ENCODE measurements around the gene F2RL3. TPM values are rescaled to one million over a fixed set of nuclear protein-coding genes. Genes with fewer than 3 reads are reported as not detected.

The F2RL3 gene
- total and polyA plus RNA-seq, 9 of the 15 experiments (the other 6 are each of a cell fraction or from before 2014, with no cell fraction given), result 1.4 to 27.6 (median 11.9) TPM

DNA sequence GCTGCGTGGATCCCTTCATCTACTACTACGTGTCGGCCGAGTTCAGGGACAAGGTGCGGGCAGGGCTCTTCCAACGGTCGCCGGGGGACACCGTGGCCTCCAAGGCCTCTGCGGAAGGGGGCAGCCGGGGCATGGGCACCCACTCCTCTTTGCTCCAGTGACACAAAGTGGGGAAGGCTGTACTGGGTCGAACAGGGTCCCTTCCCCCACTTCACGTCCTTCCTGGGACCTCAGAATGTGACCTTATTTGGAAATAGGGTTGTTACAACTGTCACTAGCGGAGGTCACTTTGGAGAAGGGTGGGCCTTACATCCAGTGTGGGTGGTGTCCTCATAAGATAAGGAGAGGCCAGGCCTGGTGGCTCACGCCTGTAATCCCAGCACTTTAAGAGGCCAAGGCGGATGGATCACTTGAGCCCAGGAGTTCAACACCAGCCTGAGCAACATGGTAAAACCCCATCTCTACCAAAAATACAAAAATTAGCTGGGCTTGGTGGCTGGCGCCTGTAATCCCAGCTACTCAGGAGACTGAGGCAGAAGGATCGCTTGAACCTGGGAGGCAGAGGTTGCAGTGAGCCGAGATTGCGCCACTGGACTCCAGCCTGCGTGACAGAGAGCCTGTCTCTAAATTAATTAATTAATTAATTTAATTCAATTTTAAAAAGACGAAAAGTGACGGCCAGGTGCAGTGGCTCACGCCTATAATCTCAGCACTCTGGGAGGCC, 1.8 kb downstream of the F2RL3 start (continued):
- TF ChIP-seq, protein P1, sequence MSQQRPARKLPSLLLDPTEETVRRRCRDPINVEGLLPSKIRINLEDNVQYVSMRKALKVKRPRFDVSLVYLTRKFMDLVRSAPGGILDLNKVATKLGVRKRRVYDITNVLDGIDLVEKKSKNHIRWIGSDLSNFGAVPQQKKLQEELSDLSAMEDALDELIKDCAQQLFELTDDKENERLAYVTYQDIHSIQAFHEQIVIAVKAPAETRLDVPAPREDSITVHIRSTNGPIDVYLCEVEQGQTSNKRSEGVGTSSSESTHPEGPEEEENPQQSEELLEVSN (IDR thresholded peaks at IDR 0.05; ENCODE audit: borderline replicate concordance in 1 of 2, extremely low read depth in 1 of 2, insufficient read depth in 1 of 2, insufficient read length in 1 of 2, low read depth in 1 of 2, low read length in 1 of 2, poor library complexity in 1 of 2, severe bottlenecking in 1 of 2), result no peak
- TF ChIP-seq BRD9 (IDR thresholded peaks at IDR 0.05; ENCODE audit: low read depth, partially characterized antibody) (peak; percentile 74), ZNF592 (IDR thresholded peaks at IDR 0.05) (peak; percentile 67; the same call in 1 of the 2 replicates), HNRNPK (IDR thresholded peaks at IDR 0.05; ENCODE audit: low read depth, low read length, poor library complexity, severe bottlenecking) (no peak), ELF1 (tag; IDR thresholded peaks at IDR 0.05) (0 out of 2 replicates have a peak, but pooled peaks have one; percentile 50)
- TF ChIP-seq, protein P2, sequence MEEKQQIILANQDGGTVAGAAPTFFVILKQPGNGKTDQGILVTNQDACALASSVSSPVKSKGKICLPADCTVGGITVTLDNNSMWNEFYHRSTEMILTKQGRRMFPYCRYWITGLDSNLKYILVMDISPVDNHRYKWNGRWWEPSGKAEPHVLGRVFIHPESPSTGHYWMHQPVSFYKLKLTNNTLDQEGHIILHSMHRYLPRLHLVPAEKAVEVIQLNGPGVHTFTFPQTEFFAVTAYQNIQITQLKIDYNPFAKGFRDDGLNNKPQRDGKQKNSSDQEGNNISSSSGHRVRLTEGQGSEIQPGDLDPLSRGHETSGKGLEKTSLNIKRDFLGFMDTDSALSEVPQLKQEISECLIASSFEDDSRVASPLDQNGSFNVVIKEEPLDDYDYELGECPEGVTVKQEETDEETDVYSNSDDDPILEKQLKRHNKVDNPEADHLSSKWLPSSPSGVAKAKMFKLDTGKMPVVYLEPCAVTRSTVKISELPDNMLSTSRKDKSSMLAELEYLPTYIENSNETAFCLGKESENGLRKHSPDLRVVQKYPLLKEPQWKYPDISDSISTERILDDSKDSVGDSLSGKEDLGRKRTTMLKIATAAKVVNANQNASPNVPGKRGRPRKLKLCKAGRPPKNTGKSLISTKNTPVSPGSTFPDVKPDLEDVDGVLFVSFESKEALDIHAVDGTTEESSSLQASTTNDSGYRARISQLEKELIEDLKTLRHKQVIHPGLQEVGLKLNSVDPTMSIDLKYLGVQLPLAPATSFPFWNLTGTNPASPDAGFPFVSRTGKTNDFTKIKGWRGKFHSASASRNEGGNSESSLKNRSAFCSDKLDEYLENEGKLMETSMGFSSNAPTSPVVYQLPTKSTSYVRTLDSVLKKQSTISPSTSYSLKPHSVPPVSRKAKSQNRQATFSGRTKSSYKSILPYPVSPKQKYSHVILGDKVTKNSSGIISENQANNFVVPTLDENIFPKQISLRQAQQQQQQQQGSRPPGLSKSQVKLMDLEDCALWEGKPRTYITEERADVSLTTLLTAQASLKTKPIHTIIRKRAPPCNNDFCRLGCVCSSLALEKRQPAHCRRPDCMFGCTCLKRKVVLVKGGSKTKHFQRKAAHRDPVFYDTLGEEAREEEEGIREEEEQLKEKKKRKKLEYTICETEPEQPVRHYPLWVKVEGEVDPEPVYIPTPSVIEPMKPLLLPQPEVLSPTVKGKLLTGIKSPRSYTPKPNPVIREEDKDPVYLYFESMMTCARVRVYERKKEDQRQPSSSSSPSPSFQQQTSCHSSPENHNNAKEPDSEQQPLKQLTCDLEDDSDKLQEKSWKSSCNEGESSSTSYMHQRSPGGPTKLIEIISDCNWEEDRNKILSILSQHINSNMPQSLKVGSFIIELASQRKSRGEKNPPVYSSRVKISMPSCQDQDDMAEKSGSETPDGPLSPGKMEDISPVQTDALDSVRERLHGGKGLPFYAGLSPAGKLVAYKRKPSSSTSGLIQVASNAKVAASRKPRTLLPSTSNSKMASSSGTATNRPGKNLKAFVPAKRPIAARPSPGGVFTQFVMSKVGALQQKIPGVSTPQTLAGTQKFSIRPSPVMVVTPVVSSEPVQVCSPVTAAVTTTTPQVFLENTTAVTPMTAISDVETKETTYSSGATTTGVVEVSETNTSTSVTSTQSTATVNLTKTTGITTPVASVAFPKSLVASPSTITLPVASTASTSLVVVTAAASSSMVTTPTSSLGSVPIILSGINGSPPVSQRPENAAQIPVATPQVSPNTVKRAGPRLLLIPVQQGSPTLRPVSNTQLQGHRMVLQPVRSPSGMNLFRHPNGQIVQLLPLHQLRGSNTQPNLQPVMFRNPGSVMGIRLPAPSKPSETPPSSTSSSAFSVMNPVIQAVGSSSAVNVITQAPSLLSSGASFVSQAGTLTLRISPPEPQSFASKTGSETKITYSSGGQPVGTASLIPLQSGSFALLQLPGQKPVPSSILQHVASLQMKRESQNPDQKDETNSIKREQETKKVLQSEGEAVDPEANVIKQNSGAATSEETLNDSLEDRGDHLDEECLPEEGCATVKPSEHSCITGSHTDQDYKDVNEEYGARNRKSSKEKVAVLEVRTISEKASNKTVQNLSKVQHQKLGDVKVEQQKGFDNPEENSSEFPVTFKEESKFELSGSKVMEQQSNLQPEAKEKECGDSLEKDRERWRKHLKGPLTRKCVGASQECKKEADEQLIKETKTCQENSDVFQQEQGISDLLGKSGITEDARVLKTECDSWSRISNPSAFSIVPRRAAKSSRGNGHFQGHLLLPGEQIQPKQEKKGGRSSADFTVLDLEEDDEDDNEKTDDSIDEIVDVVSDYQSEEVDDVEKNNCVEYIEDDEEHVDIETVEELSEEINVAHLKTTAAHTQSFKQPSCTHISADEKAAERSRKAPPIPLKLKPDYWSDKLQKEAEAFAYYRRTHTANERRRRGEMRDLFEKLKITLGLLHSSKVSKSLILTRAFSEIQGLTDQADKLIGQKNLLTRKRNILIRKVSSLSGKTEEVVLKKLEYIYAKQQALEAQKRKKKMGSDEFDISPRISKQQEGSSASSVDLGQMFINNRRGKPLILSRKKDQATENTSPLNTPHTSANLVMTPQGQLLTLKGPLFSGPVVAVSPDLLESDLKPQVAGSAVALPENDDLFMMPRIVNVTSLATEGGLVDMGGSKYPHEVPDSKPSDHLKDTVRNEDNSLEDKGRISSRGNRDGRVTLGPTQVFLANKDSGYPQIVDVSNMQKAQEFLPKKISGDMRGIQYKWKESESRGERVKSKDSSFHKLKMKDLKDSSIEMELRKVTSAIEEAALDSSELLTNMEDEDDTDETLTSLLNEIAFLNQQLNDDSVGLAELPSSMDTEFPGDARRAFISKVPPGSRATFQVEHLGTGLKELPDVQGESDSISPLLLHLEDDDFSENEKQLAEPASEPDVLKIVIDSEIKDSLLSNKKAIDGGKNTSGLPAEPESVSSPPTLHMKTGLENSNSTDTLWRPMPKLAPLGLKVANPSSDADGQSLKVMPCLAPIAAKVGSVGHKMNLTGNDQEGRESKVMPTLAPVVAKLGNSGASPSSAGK (IDR thresholded peaks at IDR 0.05), result no peak; the same call in 1 of the 2 replicates
